PC-3 (cell line): Measurements from ENCODE around the gene ARSB. TPM values are rescaled to one million over a fixed set of nuclear protein-coding genes. Genes with fewer than 3 reads are reported as not detected.

Experiments used
- ATAC-seq: fragments of 200-7000 bp; cut with Tn5 transposase; 2 replicates; pipeline ENCODE4 v1.9.1; 2020; ENCODE audit warnings: mild to moderate bottlenecking, moderate library complexity
- BruUV-seq: library from RNA; stranded (reverse); fragments of 400-500 nt; replicated peaks from 2 replicates; lab custom pipeline; 2021; lab: Mats Ljungman, UMichigan
- CTCF ChIA-PET: fragments of 300-600 bp; sonication (Branson Sonifier 250); formaldehyde crosslinking; loops from one replicate; lab custom pipeline; 2022; ENCODE audit warnings: antibody characterized with exemption; lab: Charles Lee
- POLR2A ChIA-PET: fragments of 300-600 bp; sonication (Branson Sonifier 250); formaldehyde crosslinking; loops from one replicate; lab custom pipeline; 2022; ENCODE audit warnings: antibody characterized with exemption; ENCODE audit not compliant: unreplicated experiment; lab: Charles Lee
- DNase-seq: peaks from one replicate; pipeline ENCODE4 v3.0.0-alpha.2; 2015
- H2AFZ ChIP-seq: fragments of 300-600 bp; sonication (generic); 2 replicates; pipeline ENCODE4 v1.6.0; 2016; ENCODE audit warnings: antibody characterized with exemption, low read length
- H3F3A ChIP-seq: fragments of 300-600 bp; sonication (generic); one replicate; pipeline ENCODE4 v1.6.0; 2017; ENCODE audit warnings: antibody characterized with exemption, low read length, control low read depth, mild to moderate bottlenecking; ENCODE audit not compliant: unreplicated experiment
- H3K27ac ChIP-seq: fragments of 300-600 bp; sonication (generic); 2 replicates; pipeline ENCODE4 v1.5.1; 2016; ENCODE audit warnings: mild to moderate bottlenecking, low read length
- H3K27me3 ChIP-seq: fragments of 300-600 bp; sonication (generic); 2 replicates; pipeline ENCODE4 v1.6.1; 2016; ENCODE audit warnings: low read length, mixed read lengths
- H3K36me3 ChIP-seq: fragments of 300-600 bp; sonication (generic); 2 replicates; pipeline ENCODE4 v1.6.1; 2016; ENCODE audit warnings: low read depth, mixed run types, low read length, mixed read lengths
- H3K4me1 ChIP-seq: fragments of 300-600 bp; sonication (generic); 2 replicates; pipeline ENCODE4 v1.5.1; 2016; ENCODE audit warnings: low read length; ENCODE audit not compliant: insufficient read depth
- H3K4me2 ChIP-seq: fragments of 300-600 bp; sonication (generic); 2 replicates; pipeline ENCODE4 v1.6.0; 2016; ENCODE audit warnings: low read length
- H3K4me3 ChIP-seq: fragments of 300-600 bp; sonication (generic); 2 replicates; pipeline ENCODE4 v1.5.1; 2016; ENCODE audit warnings: mild to moderate bottlenecking, low read length, mixed read lengths
- H3K79me2 ChIP-seq: fragments of 300-600 bp; sonication (generic); 2 replicates; pipeline ENCODE4 v1.6.1; 2017; ENCODE audit warnings: low read length, mixed read lengths
- H3K9ac ChIP-seq: fragments of 300-600 bp; sonication (generic); 2 replicates; pipeline ENCODE4 v1.6.0; 2016; ENCODE audit warnings: mild to moderate bottlenecking, low read length
- H3K9me2 ChIP-seq: fragments of 300-600 bp; sonication (generic); replicated peaks from 2 replicates; pipeline ENCODE4 v1.6.1; 2016; ENCODE audit warnings: mixed run types, low read length, mixed read lengths
- H3K9me3 ChIP-seq: fragments of 300-600 bp; sonication (generic); 2 replicates; pipeline ENCODE4 v1.6.1; 2016; ENCODE audit warnings: low read length, mixed read lengths
- H4K20me1 ChIP-seq: fragments of 300-600 bp; sonication (generic); 2 replicates; pipeline ENCODE4 v1.6.1; 2016; ENCODE audit warnings: low read length, mixed read lengths
- CTCF ChIP-seq: fragments of 300-600 bp; sonication (generic); conservative IDR thresholded peaks from 2 replicates; pipeline ENCODE4 v1.5.1; 2017; ENCODE audit warnings: antibody characterized with exemption, low read depth, mild to moderate bottlenecking, low read length
- EZH2 ChIP-seq: fragments of 300-600 bp; sonication (generic); IDR thresholded peaks from one replicate; pipeline ENCODE4 v1.6.1; 2017; ENCODE audit warnings: antibody characterized with exemption, mild to moderate bottlenecking, low read length; ENCODE audit not compliant: unreplicated experiment
- EZH2phosphoT487 ChIP-seq: fragments of 300-600 bp; sonication (generic); IDR thresholded peaks from 2 replicates; pipeline ENCODE4 v1.6.1; 2018; ENCODE audit warnings: mild to moderate bottlenecking, antibody characterized with exemption, low read length, borderline replicate concordance
- intact Hi-C: fragments of 100-400 bp; cut with micrococcal nuclease; formaldehyde crosslinking; loops from 2 replicates; pipeline ENCODE4 v1.9.0; 2023
- total RNA-seq: library from RNA; depleted of rRNA; stranded (reverse); fragments of >200 nt; gene quantifications from 2 replicates; pipeline ENCODE4 v1.2.3, GENCODE V29; 2014

The ARSB gene
- total RNA-seq, 1 experiment from 2014 or later = 8.1 TPM

DNA sequence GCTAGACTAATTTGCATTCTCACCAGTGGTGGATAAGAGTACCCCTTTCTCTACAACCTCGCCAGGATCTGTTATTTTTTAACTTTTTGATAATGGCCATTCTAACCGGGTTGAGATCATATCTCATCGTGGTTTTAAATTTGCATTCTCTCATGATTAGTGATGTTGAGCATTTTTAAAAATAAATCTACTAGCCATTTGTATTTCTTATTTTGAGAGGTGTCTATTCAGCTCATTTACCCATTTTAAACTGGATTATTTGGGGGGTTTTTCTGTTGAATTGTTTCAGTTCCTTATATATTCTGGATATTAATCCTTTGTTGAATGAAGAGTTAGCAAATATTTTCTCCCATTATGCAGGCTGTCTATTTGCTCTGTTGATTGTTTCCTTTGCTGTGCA lies 139.6 kb downstream of the ARSB start:
- POLR2A ChIA-PET = no interaction called here
- Histone ChIP-seq H3K36me3 (no peaks in the 10 kb centered on the region), H3K4me2 (no peak overlapping the region), H3K9me3 (no peaks in the 10 kb centered on the region), H3F3A (no peaks in the 10 kb centered on the region), H3K27ac (no peak overlapping the region), H2AFZ (no peak overlapping the region), H3K9ac (no peak overlapping the region), H3K79me2 (no peaks in the 10 kb centered on the region), H3K4me1 (no peaks in the 10 kb centered on the region), H4K20me1 (no peaks in the 10 kb centered on the region), H3K27me3 (no peaks in the 10 kb centered on the region), H3K4me3 (no peak overlapping the region), H3K9me2 (no peaks in the 10 kb centered on the region)
- no TSS peak for BruUV-seq
- DNase-seq (no peak), ATAC-seq (no peak)
- CTCF ChIA-PET = no interaction called here
- TF ChIP-seq CTCF = no peak
- TF ChIP-seq EZH2 = no peak
- TF ChIP-seq EZH2phosphoT487 = no peak
- intact Hi-C loops = no loop called here

DNA sequence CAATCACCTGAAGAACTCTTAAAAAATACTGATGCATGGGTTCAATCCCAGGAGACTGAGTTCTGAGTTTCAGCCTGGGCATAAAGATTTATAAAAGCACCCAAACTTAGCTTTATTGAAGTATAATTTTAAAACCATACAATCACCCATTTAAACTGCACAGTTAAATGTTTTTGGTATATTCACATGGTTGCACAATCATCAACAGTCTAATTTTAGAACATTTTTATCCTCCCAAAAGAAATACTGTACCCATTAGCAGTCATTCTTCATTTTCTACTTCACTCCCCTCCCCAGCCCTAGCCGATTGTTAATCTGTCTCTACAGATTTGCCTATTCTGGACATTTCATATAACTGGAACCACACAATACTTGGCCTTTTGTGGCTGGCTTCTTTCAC lies 141.7 kb downstream of the ARSB start:
- CTCF ChIA-PET = no interaction called here
- ATAC-seq = no peak

More for the DNA sequence above, 141.7 kb downstream of the ARSB start:
- Histone ChIP-seq H3K9ac (no peak overlapping the region), H3F3A (no peaks in the 10 kb centered on the region), H3K4me2 (no peak overlapping the region), H3K27me3 (no peaks in the 10 kb centered on the region), H3K4me3 (no peak overlapping the region), H2AFZ (no peak overlapping the region), H3K4me1 (no peaks in the 10 kb centered on the region), H3K27ac (no peak overlapping the region), H3K79me2 (no peaks in the 10 kb centered on the region), H4K20me1 (no peaks in the 10 kb centered on the region), H3K36me3 (no peaks in the 10 kb centered on the region), H3K9me3 (no peaks in the 10 kb centered on the region), H3K9me2 (no peaks in the 10 kb centered on the region)
- TF ChIP-seq EZH2phosphoT487 (no peak), CTCF (no peak), EZH2 (no peak)
- no TSS peak for BruUV-seq
- POLR2A ChIA-PET = no interaction called here
- intact Hi-C loops = no loop called here
- DNase-seq = no peak
